HG03280 (cell line): Measurements from ENCODE around the gene PITHD1.
"Not testable (repeated sequence)": the region's sequence is repeated elsewhere in the genome, so short reads cannot be mapped to it uniquely, and the experiment has no call there.

Experiments
- ATAC-seq: cut with Tn5 transposase; IDR thresholded peaks from one replicate; pipeline ENCODE4 v1.9.1; 2021; ENCODE audit warnings: mild to moderate bottlenecking, moderate library complexity; ENCODE audit not compliant: unreplicated experiment

The PITHD1 gene

DNA sequence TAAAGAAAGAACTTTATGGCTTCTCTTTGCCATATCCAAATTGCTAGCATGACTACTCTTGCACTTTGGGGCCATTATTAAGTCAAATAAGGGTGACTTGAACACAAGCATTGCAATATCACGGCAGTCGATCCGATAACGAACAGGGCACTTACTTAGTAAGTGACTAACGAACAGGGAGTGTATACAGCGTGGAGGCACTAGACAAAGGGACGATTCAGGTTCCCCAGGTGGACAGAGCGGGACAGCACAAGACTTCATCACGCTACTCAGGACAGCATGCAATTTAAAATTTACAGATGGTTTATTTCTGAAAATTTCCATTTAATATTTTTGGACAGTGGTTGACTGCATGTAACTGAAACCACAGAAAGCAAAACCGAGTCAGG lies 5.4 kb upstream of the PITHD1 start:
- no peak for ATAC-seq

DNA sequence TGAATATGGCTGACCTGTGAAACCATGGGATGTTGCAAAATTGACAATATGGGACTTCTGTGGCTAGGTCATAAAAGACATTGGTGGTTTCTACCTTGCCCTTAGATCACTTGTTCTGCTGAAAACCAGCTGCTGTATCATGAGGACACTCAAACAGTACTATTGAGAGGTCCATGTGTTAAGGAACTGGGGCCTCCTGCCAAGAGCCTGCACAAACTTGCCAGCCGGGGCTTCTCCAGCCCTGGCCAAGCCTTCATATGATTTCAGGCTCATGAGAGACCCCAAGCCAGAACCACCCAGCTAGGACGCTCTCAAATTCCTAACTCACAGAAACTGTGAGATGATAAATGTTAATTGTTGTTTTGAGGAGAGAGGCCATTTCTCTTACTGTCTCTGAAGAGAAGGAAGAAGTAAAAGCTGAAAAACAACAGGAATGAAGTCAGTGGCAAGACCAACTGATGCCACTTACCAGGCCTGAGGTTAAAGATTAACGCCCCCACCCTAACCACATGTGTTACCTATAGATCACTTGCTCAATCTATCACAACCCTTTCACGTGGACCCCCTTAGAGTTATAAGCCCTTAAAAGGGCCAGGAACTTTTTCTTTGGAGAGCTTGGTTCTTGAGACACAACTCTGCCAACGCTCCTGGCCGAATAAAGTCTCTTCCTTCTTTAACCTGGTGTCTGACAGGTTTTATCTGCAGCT lies 3.9 kb upstream of the PITHD1 start:
- no peak for ATAC-seq

DNA sequence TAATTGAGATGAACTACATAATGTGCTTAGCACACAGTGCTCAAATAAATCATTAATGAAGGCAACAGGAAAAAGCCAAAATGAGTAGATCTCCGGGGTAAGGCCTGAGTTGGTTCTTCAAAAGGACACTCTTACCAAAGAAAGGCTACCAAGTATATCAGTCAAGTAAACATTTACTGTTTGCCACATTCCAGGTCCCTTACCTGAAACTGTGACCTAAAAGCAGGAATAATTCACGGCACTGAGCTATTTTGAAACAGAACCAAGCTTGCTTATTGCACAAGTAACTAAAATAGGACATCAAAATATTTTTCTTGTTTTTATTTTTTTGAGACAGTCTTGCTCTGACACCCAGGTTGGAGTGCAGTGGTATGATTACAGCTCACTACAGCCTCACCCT lies 2.0 kb upstream of the PITHD1 start:
- ATAC-seq, result no peak

DNA sequence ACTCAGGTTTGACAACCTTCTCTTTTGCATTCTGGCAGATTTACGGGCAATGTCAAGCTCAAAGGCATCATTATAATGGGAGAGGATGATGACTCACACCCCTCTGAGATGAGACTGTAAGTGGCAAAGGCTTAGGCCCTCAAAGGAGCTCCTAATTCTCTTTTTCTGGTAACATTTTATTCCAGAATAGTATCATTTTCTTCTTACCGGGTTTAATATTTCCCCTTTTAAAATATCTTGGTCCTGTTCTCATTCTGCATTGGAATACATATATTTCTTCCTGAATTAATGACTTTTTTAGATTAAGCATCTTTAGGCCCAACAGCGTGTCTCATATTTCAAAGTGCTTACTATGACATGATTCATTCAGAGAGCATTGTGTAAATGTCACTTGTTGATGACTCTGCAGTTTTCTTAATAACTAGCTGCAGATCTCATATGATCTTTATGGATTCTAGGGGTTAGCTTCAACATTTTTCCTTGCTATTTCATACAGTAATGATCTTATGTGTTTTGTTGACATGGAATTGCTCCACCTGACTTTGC lies 1.7 kb downstream of the PITHD1 start:
- no peak for ATAC-seq

DNA sequence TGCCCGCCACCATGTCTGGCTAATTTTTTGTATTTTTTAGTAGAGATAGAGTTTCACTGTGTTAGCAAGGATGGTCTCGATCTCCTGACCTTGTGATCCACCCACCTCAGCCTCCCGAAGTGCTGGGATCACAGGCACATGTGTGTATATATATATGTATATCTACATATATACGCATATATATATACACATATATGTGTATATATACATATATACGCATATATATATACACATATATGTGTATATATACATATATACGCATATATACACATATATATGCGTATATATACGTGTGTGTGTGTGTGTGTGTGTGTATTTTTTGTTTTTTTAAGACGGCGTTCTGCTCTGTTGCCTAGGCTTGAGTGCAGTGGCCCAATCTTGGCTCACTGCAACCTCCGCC lies 4.9 kb downstream of the PITHD1 start:
- not testable (repeated sequence) for ATAC-seq

DNA sequence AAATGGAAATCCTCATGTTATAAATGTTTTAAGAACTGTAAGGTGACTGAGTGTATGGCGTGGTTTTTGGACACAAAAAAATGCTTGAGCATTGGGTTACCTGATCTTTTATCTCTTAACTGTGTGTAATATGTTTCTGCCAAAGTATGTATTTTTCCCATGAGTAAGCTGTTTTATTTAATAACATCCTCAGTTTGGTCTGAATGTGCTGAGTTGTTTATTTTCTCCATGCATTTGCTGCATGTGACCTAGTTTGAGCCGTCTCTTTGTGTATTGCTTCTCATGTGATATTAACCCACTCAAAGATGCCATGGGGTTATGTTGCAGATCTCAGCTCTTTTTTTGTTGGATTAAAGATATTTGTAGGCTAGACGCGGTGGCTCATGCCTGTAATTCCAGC lies 6.6 kb downstream of the PITHD1 start:
- no peak for ATAC-seq

DNA sequence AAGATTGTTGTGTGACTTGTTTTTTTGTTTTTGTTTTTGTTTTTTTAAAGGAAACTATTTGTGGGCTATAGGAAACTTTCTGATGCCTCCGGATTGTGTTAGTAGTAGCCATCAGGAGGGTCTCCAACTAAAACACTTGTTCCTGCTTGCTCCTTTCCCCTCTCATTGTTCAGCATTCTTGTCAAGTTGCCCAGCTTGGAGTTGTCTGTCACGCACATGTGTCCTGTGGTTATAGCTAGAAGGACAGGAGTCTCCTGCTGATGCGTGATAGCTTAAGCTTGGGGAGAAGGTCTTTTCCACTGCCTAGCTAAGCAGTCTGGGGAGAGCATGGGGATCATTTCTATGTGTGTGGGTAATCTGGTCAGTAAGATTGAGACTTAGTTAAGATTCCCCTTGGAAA lies 9.5 kb downstream of the PITHD1 start:
- ATAC-seq, result no peak

DNA sequence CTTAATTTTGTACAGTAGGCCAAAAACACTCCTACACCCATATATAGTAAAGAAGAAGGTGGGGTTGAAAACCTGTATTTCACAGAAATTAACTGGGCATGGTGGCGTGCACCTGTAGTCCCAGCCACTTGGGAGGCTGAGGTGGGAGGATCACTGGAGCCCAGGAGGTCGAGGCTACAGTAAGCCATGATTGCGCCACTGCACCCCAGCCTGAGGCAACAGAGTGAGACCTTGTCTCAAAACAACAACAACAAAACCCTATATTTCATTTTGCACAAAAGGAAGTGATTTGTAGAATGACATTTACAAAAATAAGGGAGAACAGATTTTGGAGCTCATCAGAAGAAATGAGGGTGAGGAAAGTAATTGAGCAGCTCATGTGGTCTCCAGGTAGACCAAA lies 10.5 kb downstream of the PITHD1 start:
- no peak for ATAC-seq

DNA sequence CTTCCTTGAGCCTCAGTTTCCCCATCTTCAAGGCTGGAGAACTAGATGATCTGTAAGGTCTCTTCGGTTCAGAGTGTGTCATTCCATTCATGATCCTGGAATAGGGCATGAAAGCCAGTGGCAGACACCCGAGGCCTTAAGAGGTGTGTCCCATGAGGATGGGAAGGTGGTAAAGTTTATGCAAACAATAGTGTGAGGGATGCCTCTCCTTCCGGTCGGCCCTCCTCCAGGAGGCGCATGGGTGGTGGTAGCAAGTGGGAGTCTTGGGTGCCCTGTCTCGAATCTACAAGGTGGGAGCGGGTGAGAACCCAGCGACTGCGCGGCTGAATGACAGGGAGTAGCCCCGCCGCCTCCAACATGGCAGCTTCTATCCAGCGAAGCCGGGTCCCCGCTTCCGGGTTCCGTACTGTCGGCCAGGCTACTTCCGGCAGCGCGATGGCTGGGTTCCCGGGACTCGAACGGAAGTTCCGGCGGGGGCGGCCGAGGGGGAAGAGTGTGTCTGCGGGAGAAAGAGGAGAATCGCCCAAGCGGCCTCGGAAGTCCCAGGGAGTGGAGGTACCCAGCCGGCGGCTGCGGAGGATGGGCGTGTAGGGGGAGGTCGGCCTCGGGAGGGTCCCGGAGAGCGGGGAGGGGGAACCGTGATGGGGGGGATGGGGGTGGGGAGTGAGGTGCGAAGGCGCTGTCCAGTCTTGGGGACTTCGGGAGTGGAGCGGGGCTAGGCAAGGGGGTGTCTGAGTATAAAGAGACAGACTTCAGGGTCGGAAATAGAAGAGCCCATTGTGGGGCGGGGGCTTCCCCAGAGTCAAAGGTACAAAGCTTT lies 12.7 kb downstream of the PITHD1 start, which contains the start of gene LYPLA2:
Gene LYPLA2 (plus strand): TSS at position 450 of the 820 bp plus-strand sequence. CDS start 1,538 bp downstream, outside the sequence.
- ATAC-seq, result peak; percentile 67

DNA sequence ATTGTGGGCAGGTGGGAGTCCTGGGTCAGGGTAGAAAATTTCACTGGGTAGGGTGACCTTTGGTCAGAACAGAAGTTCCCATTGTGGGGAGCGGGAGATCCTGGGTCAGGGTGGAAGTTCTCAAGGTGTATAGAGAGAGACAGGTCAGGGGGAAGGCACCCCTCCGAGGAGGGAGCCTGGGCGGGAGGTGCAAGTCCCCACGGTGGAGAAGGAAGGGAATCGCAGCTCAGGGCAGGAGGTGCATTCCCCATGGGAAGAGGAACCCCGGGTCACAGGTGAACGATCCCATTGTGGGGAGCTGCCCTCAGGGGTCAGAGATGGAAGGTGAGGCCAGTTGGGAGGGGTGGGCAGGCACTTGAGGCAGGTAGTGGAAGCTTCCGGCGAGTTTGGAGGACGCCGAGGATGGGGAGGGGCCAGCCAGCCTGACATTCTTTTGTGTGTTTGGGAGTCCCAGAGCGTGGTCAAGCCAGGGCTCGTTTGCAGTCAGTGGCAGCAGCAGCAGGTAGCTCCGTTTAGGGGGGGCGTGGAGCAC lies 13.4 kb downstream of the PITHD1 start:
- no peak for ATAC-seq

DNA sequence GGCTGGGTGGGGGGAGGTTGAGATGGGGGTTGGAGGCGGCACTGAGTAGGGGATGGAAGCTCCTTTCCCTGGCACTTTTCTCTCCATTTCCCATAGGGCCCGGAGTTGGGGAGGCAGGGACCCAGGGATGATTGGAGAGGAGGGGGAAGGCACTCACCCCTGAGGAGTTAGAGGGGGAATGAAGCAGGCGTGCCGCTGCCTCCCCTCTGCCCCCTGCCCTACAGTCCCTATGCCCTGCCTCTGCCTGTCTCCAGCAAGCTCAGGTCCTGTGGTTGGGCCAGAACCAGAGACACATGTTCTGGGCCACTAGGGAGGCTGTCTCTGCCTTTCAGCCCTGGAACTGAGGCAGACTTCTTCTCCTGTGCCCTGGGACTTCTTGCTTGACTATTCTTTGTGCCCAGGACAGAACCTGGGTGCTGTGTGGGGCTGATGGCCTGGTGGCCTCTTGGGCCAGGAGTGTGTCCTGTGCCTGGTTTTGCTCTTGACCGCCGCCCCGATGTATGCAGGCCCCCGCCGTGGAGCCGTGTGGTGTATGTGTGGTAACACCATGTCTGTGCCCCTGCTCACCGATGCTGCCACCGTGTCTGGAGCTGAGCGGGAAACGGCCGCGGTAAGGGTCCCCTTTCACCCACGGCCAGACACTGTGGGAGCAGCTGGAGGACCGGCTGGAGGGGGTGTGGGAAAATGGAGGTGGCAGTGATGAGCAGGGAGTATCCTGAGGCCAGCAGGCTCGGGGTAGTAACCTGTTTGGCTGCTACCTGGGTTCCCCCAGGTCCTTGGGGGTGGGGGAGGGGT lies 14.1 kb downstream of the PITHD1 start:
- no peak for ATAC-seq

DNA sequence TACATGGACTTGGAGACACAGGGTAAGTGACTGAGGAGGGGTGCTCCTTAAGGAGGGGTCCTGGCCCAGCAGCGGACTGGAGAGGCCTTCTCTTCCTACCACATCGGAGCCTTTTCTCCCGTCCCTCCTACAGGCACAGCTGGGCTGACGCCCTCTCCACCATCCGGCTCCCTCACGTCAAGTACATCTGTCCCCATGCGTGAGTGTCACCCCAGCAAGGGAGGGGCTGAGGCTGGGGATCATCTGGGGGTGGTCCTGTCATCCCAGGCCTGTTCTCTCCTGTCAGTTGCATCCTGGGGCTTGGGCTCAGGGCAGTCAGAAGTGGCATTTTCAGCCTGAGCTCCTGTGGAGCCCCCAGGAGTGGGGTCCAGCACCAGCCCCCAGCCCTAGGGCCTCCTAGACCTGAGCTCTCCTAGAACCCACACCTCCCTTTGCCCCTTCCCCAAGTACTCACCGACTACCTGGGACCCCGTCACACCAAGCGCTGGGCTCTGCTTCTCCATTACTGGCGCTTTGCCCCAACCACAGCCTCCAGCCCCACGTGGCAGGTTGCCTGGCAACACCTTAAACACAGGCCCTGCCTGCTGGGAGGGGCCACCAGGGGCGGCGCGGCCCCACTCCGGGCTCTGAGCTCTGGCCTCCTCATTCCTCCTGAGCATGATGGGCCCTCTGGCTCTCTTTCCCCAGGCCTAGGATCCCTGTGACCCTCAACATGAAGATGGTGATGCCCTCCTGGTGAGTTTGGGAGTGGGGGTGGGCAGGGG lies 15.0 kb downstream of the PITHD1 start:
- no peak for ATAC-seq

DNA sequence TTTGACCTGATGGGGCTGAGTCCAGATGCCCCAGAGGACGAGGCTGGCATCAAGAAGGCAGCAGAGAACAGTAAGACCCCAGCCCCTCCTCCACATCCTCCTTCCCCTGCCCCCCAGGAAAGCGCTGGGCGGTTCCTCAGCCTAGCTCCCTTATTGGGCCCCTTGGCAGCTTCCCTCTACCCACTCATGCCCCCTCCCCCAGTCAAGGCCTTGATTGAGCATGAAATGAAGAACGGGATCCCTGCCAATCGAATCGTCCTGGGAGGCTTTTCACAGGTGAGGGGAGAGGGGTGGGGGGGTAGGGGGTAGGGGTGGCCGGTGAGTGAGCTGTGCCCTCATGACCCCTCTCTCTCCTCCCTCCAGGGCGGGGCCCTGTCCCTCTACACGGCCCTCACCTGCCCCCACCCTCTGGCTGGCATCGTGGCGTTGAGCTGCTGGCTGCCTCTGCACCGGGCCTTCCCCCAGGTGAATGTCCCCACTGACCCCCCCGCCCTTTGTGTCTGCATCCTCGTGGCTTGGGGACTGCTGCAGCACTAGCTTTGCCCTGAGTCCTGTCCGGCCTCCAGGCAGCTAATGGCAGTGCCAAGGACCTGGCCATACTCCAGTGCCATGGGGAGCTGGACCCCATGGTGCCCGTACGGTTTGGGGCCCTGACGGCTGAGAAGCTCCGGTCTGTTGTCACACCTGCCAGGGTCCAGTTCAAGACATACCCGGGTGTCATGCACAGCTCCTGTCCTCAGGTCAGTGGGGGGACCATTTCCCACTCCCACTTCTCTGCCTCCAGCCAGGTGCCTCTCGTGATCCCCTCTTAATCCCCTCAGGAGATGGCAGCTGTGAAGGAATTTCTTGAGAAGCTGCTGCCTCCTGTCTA lies 15.9 kb downstream of the PITHD1 start:
- no peak for ATAC-seq

DNA sequence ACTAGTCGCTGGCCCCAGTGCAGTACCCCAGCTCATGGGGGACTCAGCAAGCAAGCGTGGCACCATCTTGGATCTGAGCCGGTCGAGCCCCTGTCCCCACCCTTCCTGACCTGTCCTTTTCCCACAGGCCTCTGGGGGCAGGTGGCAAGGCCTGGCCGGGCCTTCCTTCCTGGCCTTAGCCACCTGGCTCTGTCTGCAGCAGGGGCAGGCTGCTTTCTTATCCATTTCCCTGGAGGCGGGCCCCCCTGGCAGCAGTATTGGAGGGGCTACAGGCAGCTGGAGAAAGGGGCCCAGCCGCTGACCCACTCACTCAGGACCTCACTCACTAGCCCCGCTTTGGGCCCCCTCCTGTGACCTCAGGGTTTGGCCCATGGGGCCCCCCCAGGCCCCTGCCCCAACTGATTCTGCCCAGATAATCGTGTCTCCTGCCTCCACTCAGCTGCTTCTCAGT lies 16.5 kb downstream of the PITHD1 start:
- ATAC-seq, result not testable (repeated sequence)

DNA sequence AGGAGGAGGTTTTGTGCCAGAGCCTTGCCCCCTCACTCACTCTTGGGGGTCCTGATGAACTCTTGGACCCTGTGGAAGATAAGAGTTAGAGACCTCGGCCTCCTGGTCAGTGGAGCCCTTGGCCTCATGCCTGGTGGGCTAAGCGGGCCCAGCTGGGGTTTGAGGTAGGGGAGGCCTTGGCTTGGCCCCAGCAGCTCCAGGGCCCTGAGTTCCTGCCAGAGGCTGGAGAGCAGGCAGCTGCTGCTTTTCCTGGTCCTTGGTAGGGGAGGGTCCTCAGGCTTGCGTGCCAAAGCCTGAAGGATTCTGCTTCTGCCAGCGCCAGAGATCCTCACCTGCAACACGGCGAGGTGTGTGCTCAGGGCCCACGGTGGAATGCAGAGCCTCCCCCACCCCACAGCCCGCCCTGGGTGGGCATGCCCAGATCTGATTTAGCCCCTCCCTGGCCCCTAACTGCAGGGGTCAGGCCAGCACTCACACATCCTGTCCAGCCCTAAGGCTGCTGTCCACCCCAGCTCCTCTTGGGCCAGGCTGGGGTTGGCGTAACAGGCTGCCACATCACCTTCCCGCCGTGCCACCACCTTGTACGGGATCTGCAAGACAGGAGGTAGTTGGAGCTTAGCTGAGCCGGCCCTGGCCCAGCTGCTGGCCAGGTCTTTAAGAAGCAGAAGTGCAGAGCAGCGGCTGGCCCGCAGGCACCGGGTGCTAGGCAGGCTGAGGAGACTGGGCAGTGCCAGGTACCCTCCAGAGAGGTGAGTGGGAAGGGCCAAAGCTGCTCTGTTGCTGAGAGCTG lies 17.7 kb downstream of the PITHD1 start:
- no peak for ATAC-seq

DNA sequence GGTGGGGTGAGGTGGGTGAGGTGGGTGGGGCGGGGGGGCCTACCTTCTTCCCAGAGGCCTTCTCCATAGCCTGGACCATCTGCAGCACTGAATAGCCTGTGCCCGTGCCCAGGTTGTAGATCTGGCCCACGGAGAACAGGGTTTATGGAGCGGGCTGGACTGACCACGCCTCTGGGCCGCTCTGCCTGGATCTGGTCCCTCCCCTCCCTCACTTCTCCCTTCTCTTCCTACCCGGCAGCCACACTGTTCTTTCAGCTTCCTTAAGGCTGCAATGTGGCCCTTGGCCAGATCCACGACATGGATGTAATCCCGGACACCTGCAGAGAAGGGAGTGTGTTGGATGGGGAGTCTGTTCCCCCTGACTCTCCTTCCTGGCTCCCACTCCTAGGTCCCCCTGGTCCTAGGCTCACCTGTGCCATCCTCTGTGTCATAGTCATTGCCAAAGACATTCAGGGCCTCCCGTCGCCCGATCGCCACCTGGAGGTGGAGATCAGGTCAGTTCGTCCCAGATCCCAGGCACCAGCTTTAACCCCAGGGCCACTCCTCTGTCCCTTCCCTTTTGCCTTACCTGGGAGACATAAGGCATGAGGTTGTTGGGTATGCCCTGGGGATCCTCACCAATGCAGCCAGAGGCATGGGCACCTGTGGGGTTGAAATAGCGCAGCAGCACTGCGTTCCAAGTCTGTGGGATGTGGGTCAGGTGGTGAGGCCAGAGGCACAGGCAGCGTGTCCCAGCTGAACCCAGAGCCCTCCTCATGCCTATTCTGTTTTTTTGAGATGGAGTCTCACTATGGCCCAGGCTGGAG lies 18.5 kb downstream of the PITHD1 start:
- no peak for ATAC-seq
